ENCODE results near the gene TJP3.

The TJP3 gene

DNA sequence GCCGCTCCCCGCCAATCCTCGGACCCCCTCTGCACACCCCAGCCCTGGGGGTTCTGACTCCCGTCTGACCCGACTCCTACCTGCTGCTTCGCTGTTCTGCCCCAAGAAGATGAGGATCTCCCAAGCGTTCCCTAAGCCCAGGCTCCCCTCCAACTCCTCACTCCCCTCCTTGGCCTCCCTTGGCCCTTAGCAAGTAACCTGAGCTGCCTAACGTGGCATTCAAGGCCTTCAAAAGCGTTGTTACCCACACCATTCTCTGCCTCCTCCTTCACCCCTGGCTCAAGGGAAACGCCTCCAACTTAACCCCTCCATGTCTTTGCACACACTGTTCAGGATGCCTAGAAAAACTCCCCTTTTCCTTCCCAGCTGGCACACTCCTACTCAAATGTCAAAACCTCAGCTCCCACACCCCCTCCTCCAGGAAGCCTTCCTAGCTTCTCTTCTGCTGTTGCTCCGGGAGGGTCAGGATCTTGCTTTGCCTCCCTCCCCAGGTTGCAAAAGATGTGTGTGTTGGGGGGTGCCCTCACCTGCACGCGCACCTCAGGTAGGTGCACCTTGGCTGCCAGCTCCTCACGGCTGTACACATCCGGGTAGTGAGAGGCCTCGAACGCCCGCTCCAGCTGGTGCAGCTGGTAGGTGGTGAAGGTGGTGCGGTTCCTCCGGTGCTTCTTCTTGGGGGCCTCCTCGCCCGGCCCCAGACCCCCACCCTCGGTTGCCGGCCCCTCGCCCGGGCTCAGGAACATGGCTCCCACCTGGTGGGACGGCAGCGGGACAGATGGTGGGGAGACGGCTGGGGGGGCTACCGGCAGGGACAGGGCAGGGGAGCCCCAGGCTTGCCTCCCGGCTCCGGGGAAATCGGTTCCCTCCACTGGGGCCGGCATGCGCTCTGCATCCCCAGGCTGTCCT, 63.1 kb downstream of the TJP3 start:
- no peak for DNase-seq

DNA sequence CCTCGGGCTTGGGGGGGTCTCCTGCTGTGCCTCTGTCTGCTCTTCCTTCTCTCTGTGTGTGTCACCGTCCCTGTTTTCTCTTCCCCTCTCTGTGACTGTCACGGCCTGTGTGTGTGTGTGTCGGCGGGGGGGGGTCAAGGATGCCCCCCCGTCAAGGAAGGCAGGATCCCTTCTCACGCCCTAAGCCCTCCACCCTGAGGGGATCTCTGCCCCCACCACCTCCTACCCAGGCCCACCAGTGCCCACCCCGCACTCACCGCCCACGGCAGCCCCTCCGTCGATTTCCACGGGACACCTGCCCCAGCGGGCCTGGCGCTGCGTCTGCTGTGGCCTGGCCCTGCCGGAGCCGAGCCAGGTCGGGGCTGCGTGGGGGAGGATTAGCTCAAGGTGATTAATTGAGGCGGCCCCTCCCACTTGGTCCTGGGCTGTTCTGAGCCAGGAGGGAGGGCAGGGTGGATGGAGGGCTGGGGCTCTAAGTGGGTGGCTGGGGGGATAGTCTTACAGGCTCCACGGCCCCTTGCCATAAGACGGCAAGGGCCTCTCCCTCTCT, 63.8 kb downstream of the TJP3 start, which contains the start of gene RAX2:
TSS of gene RAX2 (minus strand) at position 323 of the 550 bp plus-strand sequence. CDS start 486 bp downstream, outside the sequence.
- DNase-seq, result peak; percentile 83

GRCh38 chr19:3773814-3774515, 65.8 kb downstream of the TJP3 start:
- no peak for DNase-seq

DNA sequence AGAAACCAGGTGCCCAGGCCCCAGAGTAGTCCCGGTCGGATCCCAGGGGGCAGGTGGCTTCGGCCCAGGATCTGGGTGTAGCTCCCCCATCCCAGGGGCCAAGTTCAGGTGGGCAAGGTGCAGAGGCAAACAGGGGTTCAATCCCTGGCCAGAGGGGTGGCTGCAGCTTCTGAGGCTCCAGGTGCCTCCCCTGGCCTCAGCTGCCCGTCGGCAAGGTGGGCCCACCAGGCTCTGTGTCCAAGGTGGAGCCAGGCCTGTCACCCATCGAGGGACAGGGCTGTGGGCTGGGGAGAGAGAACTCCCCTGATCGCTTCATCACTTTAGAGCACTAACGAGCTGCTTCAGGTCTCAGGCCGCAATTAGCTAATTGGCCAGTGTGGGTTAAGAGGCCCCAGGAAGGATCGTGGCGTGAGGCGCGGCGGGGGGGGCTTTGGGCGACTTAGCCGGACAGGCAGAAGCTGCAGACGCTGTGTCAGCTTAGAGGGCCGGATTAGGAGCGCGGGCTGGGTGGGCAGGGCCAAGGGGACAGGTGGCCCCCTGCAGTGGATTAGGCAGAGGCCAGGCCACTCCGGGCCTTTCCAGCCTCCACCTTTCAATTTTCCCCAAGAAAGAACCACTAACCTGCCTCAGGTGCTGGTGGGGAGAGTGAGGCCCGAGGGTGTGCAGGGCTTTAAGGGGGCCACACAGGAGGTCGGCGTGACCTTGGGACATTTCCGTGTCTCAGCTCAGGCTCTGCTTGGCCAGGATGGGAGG, 66.6 kb downstream of the TJP3 start:
- DNase-seq, result peak; percentile 92

DNA sequence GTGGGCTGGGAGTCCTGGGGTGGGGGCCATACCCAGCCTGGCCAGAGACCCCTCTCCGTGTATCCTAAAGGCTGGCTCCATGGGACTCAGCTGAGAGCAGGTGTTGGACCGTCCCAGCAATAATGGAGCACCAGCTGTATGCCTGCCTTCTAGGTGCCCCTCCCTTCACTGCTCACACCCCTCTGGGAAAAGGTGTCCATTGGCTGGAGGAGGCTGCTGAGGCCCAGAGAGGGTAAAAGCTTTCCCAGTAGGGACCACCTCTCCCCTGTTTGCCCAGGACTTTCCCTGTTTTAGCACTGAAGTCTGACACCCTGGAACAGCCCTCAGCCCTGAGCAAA, 67.2 kb downstream of the TJP3 start:
- no peak for DNase-seq

- DNase-seq, result no peak
Observed at GRCh38 chr19:3775831-3776230, 67.6 kb downstream of the TJP3 start.

- DNase-seq, result no peak
Observed at GRCh38 chr19:3776479-3777040, 68.4 kb downstream of the TJP3 start.

DNA sequence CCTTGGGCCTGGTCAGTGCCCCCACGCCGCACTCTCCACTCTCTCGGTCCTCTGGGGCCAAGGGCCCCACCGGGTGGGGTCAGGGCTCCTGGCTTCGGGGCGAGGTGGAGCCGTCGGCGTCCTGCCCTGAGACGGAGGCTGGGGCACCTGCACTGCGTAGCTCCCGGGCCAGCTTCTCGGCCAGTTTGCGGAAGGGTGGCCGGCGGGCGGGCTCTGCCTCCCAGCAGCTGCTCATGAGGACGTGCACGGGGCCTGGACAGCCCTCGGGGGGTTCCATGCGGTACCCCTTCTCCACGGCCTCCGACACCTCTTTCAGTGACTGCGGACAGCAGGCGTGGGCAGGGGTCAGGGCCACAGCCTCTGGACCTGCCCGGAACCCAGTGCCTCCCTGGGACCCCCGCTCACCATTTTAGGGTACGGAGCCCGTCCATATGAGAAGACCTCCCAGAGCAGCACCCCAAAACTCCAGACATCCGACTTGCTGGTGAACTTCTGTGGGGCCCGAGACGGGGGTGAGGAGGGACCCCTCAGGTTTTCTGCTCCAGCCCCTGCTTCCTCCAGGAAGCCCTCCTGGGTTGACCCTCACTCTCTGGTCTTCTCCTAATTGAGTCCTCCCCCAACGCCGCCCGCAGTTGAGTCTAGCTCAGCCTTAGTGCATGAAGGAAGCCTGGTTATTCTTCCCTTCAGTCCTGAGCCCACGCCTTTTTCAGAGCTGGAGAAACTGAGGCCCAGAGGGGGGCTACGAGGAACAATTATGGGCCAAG, 70.1 kb downstream of the TJP3 start:
- DNase-seq, result no peak

- no peak for DNase-seq
Observed at GRCh38 chr19:3778899-3779723, 70.9 kb downstream of the TJP3 start.

DNA sequence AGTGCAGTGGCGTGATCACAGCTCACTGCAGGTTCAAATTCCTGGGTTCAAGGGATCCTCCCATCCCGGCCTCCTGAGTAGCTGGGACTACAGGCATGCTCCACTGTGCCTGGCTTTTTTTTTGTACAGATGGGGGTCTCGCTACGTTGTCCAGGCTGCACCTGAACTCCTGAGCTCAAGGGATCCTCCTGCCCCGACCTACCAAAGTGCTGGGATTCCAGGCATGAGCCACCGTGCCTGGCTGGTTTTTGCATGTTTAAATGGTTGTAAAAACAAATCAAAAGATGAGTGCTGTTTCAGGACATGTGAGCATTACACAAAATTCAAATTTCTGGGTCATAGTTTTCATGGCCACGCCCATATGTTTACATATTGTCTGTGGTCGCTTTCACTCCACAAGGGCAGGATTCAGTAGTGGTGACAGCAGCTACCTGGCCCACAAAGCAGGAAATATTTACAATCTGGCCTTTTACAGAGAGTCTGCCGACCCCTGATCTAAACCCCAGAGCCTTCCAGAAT, 72.7 kb downstream of the TJP3 start:
- no peak for DNase-seq

DNA sequence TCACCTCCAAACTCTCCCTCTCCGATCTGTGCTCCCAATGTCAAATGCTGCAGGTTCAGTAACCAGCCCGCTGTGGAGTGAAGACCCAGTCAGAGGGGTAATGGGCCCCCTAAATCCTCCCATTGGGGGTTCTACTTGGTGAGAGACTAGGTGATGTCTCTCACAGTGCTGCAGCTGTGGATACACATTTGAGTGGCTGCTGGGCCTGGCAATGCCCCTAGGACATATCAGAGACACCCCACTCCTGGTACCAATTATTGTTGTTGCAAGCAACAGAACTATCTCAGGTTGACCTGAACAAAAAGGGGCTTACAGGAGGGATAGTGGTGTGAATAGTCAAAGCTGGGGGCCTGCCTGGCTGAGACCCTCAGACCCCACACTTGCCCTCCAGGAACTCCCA, 73.4 kb downstream of the TJP3 start:
- no peak for DNase-seq

DNA sequence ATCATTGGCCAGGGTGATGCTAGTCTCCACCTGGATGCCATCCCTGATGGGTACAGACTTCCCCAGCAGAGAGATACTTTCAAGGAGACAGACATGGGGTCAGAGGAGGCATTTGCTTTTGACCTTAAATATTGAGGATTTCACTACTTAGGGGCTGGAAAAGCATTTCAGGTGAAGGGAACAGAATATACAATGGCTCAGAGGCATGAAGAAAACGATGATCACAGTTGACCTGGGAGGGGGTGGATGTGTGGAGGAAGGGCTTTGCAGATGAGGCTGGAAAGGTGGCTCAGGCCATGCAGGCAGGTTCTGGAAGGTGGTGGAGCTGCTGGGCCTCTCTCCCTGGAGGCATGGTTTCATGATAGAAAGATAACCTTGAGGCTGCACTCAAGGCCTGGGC, 74.1 kb downstream of the TJP3 start:
- no peak for DNase-seq

- DNase-seq, result no peak
Observed at GRCh38 chr19:3782903-3783302, 74.7 kb downstream of the TJP3 start.

- no peak for DNase-seq
Observed at GRCh38 chr19:3783660-3784584, 75.7 kb downstream of the TJP3 start.

GRCh38 chr19:3784607-3785450, 76.6 kb downstream of the TJP3 start:
- DNase-seq, result no peak

DNA sequence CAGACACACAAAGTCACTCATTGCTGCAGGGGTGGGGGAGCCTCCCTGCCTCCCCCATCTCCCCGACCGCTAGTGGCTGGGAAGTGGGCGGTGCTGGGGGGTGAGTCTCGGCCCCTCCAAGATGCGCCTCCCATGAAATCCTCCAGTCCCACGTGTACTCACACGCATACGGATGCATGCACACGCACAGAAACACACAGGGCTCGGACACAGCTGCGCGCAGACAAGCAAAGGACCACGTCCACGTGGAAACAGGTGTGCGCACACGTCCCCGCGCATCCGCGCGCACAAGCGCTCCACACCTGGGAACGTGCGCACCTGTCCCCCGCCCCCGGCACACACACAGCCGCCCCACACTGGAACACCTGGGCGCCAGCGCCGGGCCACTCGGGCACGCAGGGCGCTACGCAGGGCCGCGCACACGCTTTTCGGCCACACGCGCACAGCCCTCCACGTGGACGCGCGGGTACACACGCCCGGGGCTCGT, 77.3 kb downstream of the TJP3 start:
- DNase-seq, result peak; percentile 42

- DNase-seq, result peak; percentile 24
Observed at GRCh38 chr19:3785938-3786824, 78.0 kb downstream of the TJP3 start, which contains the start of gene MATK. MATK (minus strand) TSS chr19:3786381; CDS start chr19:3785135, 1,246 bp downstream.
